Measurements from ENCODE around the gene DNAJB1. TPM values are rescaled to one million over a fixed set of nuclear protein-coding genes. Genes with fewer than 3 reads are reported as not detected.

DNAJB1 gene
- total and polyA plus RNA-seq, 10 of the 15 experiments (the other 5 are each of a cell fraction or from before 2014, with no cell fraction given) = 4.8 to 65.8 (median 34.9) TPM

GRCh38 chr19:14517840-14518505, at the start of gene DNAJB1 (continued):
- TF ChIP-seq CUX1 (IDR thresholded peaks at IDR 0.05; ENCODE audit: insufficient replicate concordance, low read depth, low read length) = no peak
- peak; percentile 40 for TF ChIP-seq ZBTB11 (CRISPR knock-in tag; IDR thresholded peaks at IDR 0.05)
- peak; percentile 91 for TF ChIP-seq DPF2 (IDR thresholded peaks at IDR 0.05)
- TF ChIP-seq RELB (IDR thresholded peaks at IDR 0.05; ENCODE audit: low read depth) = 0 out of 2 replicates have a peak, but pooled peaks have one; percentile 5
- TF ChIP-seq PAX8 (IDR thresholded peaks at IDR 0.05) = no peak
- peak; percentile 70 for TF ChIP-seq MXI1 (IDR thresholded peaks at IDR 0.05; ENCODE audit: low read depth, low read length)
- peak; percentile 98 for TF ChIP-seq GATAD2B (conservative IDR thresholded peaks at IDR 0.05; ENCODE audit: low read depth)
- no peak for TF ChIP-seq IRF3 (IDR thresholded peaks at IDR 0.05)
- TF ChIP-seq ZNF24 (IDR thresholded peaks at IDR 0.05) = no peak
- peak; percentile 92; the same call in 1 of the 2 replicates for TF ChIP-seq CHD1 (IDR thresholded peaks at IDR 0.05; ENCODE audit: low read depth, low read length)
- TF ChIP-seq LARP7 (IDR thresholded peaks at IDR 0.05) = peak; percentile 99
- TF ChIP-seq HDAC6 (IDR thresholded peaks at IDR 0.05; ENCODE audit: unreplicated experiment) = no peak
- no peak for TF ChIP-seq ELK1 (IDR thresholded peaks at IDR 0.05; ENCODE audit: low read depth, low read length)
- peak; percentile 52 for TF ChIP-seq NR2F1 (conservative IDR thresholded peaks at IDR 0.05)
- peak; percentile 94 for TF ChIP-seq ZNF207 (IDR thresholded peaks at IDR 0.05; ENCODE audit: borderline replicate concordance)
- TF ChIP-seq PBX3 (IDR thresholded peaks at IDR 0.05; ENCODE audit: insufficient replicate concordance, low read depth, low read length) = no peak
